GOT3 (cell line): Measurements from ENCODE around the gene ANKRD11.
"Not testable (repeated sequence)": the region's sequence is repeated elsewhere in the genome, so short reads cannot be mapped to it uniquely, and the experiment has no call there.

ENCODE experiments used
- DNase-seq: peaks from one replicate; lab custom pipeline; 2025; ENCODE audit warnings: mixed read lengths; lab: John Stamatoyannopoulos, UW

Gene ANKRD11

DNA sequence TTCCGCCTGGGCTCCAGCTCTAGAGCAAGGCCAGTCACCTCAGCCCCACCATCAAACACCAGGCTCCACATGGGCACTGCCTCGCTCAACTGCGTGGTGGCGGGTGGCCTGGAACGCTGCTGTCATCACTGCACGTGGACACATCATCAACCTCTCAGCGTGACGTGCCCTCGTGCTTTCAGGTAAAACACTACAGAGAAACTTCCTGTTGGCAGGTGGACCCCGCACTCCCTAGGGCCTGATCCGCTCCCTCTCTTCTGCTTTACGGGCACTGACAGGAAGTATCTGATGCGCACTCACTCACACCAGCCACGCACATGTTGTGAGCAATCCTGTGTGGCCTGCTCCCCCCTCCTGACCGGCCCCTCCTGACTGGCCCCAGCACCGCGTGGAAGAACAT lies 87.4 kb downstream of the ANKRD11 start:
- DNase-seq, result no peak

DNA sequence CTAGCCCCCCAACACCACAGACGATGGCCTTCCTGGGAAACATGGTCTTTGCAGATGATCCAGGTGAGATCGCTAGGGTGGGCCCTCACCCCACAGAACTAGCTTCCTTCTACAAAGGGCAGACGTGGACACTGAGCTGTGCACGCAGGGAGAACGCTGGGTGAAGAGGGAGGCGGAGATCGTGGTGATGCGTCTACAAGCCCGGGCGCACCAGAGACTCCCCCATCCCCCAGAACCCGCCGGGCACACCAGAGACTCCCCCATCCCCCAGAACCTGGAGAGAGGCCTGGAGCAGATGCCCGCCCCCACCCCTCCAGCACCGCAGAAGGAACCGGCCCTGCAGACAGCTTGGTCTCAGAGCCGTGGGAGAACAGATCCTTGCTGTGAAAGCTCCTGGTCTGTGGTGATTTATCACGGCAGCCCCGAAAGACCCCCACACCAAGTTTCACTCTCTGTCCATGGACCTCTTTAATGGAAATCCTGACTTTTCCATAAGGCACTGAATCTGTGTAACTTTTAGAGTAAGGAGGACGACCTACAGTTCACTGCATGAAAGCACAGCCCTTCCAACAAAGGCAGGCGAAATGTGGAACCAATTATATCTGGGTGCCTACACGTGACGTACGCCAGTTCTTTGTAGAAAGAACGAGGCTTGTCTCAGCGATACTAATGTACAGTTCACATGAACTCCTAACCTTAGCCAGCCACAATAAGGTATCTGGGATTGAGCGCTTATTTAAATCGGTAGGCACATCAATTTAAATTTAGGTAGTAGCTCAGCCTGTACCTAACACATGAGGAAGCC lies 88.5 kb downstream of the ANKRD11 start:
- DNase-seq, result no peak

DNA sequence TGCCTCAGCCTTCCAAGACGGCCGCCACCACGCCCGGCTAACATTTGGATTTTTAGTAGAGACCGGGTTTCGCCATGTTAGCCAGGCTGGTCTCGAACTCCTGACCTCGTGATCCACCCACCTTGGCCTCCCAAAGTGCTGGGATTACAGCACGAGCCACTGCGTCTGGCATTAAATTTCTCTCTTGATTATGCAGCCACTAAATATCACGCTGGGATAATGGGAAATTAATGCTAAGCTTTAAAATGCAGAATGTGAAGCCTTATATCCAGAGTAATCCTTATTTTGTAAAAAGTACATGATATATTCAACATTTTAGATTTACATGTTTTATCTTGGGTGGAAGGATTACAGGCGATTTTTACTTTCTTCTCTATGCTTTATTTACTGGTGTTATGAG lies 89.2 kb downstream of the ANKRD11 start:
- no peak for DNase-seq

DNA sequence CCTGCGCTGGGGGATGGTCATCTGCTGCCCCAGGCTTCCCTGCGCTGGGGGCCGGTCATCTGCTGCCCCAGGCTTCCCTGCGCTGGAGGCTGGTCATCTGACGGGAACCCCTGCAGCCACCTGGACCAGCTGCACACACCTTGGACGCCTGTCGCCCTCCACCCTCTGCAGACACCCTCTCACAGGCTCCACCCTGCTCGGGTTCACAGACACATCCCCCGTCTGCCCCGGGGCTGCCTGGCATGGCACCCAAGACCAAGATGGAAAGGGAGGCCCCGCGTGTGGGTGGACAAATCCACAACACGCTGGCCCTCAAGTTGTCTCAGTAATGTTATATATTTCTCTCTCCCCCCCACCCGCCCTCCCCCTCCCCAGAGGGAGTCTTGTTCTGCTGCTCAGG lies 89.6 kb downstream of the ANKRD11 start:
- DNase-seq, result no peak

DNA sequence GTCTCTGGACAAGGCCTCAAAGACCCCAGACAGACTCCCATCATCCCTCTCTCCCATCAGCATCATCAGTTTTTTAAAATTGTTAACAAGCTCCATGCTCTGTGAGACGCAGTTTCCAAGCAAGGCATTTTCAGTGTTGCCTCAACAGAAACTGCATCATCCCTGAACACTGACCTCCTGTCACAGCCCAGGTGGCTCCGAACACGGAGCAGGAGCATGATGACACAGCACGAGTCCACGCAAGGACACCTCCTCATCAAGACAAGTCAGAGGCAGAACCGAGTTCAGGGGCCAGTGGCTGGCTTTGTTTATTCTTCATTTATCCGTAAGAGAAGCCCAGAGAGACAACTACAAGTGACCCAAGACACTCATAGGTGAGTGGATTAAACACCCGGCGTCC lies 91.4 kb downstream of the ANKRD11 start:
- DNase-seq, result no peak

DNA sequence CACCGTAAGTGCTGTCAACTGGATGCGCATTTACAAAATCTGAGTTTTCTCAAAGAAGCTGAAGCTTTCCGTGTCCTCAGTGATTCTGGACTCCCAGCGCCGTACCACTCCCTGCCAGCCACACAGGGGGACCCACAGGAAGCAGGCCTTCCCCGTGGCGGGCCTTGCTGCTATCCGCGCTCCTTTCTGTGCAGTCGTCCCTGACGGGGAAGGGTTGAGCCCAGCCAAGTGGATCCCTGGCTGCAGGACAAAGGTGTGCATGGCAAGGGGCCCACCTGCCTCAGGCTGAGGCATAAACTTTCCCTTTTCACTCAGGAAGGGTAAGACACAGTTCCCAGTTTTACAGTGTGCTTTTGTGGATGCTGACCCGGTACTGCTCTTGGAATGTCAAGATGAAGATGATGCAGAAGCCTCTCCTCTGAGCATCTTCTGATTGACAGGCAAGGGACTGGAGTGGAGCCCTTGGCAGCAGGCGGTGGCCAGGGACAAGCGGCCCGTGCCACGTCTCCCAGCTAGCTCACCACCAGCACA lies 93.0 kb downstream of the ANKRD11 start:
- DNase-seq, result no peak

DNA sequence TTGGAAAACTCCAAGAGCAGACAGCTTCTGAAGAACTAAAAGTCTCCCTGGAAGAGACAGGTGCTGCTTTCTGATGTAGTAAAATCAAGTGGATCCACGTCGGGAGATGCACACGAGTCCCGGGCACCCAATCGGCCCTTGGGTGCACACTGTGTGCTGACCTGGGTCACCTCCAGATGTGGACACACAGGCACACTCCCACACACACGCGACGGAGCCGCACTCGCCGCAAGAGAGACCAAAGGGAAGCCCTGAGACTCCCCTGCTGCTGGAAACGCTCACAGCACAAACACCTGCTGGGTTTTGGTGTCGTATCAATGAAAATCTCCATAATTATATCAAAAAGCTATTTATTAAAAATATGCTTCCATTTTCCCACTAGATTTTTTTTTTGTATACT lies 94.2 kb downstream of the ANKRD11 start:
- DNase-seq, result no peak

DNA sequence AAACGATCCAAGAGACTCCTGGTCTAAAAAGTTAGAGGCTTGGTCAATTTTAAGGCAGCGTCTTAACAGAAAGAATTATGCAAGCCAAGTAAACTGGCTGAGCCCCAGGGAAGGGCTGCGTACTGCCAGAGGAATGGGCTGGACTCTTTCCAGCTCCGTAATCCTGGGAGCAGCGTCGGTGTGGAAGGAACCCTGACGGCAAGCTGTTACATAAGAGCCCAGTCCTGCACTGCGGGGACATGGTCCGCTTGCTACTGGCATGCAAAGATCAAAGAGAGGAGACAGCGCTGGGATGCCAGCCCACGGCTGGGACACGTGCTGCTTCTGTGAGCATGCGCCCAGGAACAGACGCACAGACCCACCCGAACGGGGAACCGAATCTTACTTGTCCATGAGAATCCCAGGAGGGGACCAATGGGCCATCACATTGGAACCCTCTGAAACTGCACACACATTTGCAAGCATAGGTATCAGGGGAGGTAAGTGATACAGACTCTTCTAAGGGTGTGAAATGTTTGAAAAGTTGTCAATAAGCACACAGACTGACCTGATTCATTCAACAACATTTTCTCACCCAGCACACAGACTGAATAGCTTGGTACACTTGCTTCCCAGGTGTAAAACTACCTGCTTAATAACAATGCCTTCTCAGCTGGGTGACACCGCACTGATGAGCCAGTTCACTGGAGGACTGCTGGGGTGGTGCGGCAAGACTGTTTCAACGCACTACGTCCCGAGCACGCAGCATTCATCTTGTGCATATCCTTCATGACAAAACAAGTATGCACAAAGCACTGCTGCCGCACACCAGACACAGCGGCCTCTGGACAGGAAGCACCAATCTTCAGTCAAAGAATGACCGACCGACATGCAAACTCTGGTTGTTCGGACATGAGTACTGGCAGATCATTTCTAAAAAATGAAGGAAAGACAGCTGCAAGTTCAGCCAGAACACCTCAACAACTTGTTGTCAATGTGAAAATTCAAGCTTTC lies 94.9 kb downstream of the ANKRD11 start:
- DNase-seq, result peak; percentile 33

DNA sequence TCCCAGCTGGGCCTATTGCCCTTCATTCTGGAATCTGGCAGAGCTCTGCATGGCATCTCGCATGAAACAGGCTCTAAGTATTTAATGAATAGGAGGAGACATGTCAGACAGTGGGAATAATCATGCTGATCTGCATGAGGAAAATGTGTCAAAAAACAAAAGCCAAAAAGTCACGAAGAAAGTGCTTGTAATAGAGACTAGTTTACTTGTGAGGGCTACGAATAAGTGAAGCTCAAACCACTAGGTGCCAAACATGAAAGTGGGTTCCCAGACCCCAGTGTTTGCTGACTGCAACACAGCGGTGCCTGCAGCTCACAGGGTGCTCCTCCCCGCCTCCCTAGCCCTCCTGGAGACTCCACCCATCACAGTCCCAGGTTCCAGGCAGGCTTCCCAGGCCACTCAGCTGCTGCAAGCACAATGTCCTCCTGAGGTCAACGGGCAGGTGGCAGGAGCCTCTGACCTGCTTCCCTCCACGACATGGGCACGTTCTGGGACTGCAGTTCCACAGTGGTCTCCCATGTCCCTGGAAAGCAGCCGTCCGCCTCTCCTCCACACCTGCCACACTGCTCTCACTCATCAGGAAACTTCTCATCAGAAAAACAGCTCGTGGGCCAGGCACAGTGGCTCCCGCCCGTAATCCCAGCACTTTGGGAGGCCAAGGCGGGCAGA lies 96.5 kb downstream of the ANKRD11 start:
- no peak for DNase-seq

DNA sequence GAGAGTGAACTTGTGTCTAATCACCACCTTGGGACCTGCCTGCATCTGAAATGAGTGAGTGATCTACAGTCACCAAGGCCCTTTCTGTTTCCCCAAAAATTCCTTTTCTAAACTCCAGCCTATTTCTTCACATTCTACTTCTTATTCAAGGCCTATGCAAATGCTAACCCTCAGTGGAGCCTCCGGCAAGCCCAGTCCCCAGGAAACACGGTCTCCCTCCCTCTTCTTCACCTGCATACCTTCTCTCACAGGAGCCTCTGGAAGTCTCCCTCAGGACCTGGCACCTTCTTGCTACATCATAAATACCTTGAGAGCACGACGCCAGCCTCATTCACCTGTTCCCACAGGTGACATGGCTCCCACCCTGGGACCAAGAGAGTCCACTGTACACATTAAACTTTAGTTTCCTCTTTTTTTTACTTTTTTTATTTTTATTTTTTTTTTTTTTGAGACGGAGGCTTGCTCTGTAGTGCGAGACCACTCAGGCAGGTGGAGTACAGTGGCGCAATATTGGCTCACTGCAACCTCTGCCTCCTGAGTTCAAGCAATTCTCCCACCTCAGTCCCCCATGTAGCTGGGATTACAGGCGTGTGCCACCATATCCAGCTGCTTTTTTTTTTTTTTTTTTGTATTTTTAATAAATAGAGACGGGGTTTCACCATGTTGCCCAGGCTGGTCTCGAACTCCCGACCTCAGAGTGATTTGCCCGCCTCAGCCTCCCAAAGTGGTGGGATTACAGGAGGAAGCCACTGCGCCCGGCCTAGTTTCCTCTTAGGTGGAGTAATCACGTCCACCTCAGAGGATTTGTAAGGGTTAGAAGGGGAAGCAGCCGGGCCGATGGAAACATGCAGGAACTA lies 97.3 kb downstream of the ANKRD11 start:
- no peak for DNase-seq

DNA sequence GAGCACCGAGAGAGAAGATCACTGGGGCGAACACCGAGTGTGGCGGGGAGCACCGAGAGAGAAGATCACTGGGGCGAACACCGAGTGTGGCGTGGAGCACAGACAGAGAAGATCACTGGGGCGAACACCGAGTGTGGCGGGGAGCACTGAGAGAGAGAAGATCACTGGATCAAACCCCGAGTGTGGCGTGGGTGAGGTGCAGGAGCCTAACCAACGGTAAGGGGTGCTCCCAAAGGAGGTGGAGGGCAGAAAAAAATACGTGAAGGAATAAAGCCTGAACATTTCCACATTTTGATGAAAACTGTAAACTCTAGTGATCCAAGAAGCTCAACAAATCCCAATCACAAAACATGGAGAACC lies 100.2 kb downstream of the ANKRD11 start:
- not testable (repeated sequence) for DNase-seq

DNA sequence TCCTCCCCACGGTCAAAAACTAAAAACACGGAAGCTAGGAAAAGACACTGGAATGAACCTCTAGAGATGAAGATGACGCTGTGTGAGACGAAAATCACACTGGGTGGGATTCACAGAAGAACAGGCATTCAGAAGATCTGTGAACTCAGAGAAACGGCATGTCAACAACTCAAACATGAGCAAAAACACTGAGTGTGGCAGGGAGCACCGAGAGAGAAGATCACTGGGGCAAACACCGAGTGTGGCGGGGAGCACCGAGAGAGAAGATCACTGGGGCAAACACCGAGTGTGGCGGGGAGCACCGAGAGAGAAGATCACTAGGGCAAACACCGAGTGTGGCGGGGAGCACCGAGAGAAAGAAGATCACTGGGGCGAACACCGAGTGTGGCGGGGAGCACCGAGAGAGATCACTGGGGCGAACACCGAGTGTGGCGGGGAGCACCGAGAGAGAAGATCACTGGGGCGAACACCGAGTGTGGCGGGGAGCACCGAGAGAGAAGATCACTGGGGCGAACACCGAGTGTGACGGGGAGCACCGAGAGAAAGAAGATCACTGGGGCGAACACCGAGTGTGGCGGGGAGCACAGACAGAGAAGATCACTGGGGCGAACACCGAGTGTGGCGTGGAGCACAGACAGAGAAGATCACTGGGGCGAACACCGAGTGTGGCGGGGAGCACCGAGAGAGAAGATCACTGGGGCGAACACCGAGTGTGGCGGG lies 100.7 kb downstream of the ANKRD11 start:
- DNase-seq, result not testable (repeated sequence)

DNA sequence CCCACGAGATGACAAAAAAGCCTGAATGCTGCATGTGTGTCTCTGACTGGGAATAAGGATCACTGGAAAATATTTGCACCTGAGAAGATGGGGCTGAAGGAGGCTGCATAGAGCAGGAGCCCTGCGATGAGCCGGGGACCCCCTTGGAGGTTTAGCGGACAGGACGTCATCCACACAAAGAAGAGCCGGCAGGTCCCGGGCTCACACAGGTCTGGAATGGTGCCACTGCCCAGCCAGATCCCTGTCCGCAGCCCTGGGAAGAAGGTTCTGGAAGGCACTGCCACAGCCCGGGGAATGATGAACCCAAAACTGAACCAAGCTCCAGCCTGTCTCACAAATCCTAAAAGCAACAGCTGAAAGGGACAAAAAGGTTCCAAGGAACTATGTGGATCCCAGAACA lies 101.8 kb downstream of the ANKRD11 start:
- DNase-seq, result no peak

DNA sequence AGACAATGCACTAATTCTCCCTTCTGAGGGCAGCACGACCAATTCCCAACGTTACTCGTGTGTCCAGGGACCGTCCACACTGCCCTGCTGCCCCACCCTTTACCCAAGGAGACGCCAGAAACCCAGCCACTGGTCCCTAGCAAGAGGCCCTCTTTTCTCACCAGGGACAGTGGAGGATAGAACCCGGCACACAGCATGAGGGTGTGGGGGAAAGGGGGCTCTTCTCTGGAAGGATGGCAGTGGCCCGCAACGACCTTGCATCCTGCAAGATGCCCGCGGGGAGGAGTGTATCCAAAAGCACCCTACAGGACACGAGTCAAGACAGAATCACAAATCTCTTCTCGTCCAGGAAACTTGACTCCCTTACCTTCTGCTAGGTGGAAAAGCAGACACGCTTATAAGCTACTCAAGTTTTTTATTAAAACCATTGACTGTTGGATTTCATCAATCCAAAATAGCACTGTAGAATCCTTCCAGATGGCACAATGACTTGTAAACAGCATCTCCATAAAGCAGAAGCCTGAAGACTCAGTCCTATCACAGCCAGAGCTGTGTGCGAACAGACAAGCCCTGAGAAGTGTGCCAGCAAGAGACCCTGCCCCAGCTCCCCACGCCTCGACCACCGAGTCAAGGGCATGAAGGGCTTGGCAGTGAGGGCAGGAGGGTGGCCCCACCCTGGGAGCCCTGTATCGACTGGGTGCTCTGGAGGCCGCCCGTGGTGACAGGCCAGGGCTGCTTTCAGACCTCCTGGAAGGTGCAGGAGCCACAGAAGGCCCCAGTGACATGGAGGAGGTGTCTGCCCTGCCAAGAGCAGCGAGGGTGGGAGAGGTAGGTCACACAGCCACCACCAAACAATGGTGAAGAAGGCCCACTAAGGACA lies 103.8 kb downstream of the ANKRD11 start:
- DNase-seq, result no peak

DNA sequence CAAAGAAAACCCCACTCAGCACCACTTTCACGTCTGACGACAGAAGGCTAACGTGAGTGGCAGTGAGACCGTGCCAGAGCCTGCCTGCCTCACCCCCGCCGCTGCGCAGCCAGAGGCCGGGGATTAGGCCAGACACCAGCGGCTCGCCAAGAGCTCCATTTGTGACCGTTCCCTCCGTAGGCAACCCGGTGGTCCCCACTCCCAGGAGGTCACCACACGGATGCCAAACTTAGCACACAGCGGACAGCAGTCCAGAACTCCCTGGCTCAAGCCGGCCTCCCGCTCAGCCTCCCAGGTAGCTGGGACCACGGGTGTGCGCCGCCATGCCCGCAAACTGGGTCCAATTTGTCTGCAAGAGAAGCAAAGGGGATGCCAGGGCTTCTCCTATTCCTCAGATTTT lies 104.6 kb downstream of the ANKRD11 start:
- DNase-seq, result no peak

DNA sequence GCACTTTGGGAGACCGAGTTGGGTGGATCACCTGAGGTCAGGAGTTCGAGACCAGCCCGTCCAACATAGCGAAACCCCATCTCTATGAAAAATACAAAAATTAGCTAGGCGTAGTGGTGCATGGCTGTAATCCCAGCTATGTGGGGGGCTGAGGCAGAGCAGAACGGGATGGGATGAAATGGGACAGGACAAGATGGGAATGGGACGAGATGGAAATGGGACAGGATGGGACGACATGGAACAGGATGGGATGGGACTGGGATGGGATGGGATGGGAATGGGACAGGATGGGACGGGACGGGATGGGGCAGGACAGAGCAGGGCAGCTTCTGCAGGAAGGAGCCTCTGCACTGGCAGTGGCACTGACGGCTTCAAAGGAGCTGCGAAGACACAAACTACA lies 106.1 kb downstream of the ANKRD11 start:
- DNase-seq, result no peak

DNA sequence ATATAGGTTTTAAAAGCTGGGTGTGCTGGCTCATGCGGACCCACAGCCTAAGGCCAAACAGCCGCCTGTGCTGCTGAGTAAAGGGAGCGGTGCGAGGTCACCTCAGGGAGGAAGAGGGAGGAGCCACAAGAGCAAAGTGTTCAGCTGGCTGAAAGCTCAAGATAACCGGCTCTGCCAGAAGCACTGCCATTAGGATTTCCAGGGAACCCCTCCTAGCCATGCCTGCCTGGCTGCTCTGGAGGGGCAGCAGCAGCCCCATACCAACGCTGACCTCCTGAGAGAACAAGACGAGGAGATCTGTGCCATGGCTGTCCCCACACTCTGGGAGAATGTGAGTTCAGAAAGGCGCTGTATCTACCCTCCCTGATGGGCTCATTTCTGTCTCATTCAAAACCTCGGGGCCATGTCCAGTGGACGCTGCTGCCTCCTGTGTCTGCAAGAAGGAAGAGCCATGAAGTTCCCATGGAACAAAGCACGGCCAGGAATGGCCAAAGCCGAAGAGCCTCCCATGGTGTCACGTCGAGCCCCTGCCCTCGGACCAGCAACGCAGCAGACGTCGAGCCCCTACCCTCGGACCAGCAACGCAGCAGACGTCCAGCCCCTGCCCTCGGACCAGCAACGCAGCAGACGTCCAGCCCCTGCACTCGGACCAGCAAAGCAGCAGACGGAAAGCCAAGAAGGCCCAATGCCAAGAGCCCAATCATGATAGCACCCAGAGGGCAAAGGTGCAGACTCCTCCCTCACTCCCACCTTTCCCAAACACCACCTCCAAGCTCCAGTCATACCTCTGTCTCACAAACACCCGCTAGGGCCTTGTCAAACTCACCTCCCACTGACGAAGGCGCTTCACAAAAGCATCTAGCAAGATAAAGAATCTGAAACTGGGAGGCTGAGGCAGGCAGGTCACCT lies 107.0 kb downstream of the ANKRD11 start:
- no peak for DNase-seq

DNA sequence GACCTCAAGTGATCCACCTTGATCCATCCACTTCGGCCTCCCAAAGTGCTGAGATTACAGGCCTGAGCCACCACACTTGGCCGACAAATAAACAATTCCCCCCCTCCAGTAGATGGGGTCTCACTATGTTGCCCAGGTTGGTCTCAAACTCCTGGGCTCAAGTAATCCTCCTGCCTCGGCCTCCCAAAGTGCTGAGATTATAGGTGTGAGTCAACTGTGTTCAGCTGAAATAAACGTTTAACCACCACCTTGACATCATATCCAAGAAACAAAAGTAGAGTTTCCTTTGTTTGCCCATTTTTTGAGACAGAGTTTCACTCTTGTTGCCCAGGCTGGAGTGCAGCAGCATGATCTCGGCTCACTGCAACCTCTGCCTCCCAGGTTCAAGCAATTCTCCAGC lies 107.8 kb downstream of the ANKRD11 start:
- DNase-seq, result not testable (repeated sequence)

DNA sequence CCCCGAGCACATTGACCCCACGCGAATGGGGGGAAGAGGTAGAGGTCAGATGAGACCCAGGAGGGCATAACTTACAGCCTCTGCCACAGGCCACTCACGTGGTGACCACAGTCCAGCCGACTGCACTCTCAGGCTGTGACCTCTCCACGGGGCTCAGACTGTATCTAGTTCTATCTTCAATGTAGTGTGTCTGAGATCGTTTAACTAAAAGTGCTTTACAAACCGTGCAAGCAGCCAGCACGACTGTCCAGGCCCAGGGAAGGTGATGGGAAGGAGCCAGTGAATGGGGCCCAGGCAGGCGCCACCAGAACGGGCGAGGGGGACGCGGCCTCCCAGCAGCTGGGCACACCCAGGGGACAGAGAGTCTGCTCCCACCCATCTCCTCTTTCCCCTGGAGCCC lies 108.6 kb downstream of the ANKRD11 start:
- no peak for DNase-seq
